Cardiac muscle cell (in vitro differentiated cells and primary cell): Measurements from ENCODE around the gene SAA2. TPM values are rescaled to one million over a fixed set of nuclear protein-coding genes. Genes with fewer than 3 reads are reported as not detected.
A peak's percentile ranks its signal among the peaks of the same experiment; 100 is the strongest.
"Not testable (repeated sequence)": the region's sequence is repeated elsewhere in the genome, so short reads cannot be mapped to it uniquely, and the experiment has no call there.

Experiments used
- DNase-seq, 2 donors: peaks; one replicate each; pipeline versions ENCODE4 v3.0.0 to v3.0.0-alpha.2; 2010 to 2017; ENCODE audit warnings: low read depth in 1 of 2, low spot score in 1 of 2
- H3K27ac ChIP-seq: fragments of 200-600 bp; sonication (generic); 2 replicates; pipeline ENCODE4 v1.5.1; 2016
- H3K27me3 ChIP-seq: fragments of 200-600 bp; sonication (generic); 2 replicates; pipeline ENCODE4 v1.6.0; 2016; ENCODE audit warnings: control low read depth
- H3K36me3 ChIP-seq: fragments of 200-600 bp; sonication (generic); 2 replicates; pipeline ENCODE4 v1.5.1; 2016; ENCODE audit warnings: control low read depth
- H3K4me1 ChIP-seq: fragments of 200-600 bp; sonication (generic); 2 replicates; pipeline ENCODE4 v1.8.1; 2017; ENCODE audit warnings: low read depth, mild to moderate bottlenecking, mixed run types
- H3K4me3 ChIP-seq: fragments of 200-600 bp; sonication (generic); 2 replicates; pipeline ENCODE4 v1.5.1; 2016; ENCODE audit warnings: mild to moderate bottlenecking
- H3K9me3 ChIP-seq: fragments of 200-600 bp; sonication (generic); 2 replicates; pipeline ENCODE4 v1.5.1; 2017; ENCODE audit warnings: low read depth, mild to moderate bottlenecking, control low read depth
- polyA plus RNA-seq: library from polyadenylated mRNA; unstranded; fragments of >200 nt; fragmentation: Nextera tagmentation; extraction: Ambion mirVana; gene quantifications from 2 replicates; pipeline ENCODE4 v1.2.1, GENCODE V29; 2016
- total RNA-seq: library from RNA; depleted of rRNA; stranded (reverse); fragments of >200 nt; gene quantifications from 2 replicates; pipeline ENCODE4 v1.2.3, GENCODE V29; 2016
- TF ChIP-seq, protein P1 (sequence below): IDR thresholded peaks from 2 replicates; pipeline ENCODE4 v1.5.1; 2012; ENCODE audit warnings: low read depth, mild to moderate bottlenecking, low read length

The SAA2 gene
- total and polyA plus RNA-seq, 2 experiments from 2014 or later, result 0.29 TPM; not detected in 1

DNA sequence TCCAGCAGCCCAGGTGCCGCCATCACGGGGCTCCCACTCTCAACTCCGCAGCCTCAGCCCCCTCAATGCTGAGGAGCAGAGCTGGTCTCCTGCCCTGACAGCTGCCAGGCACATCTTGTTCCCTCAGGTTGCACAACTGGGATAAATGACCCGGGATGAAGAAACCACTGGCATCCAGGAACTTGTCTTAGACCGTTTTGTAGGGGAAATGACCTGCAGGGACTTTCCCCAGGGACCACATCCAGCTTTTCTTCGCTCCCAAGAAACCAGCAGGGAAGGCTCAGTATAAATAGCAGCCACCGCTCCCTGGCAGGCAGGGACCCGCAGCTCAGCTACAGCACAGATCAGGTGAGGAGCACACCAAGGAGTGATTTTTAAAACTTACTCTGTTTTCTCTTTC lies 17.5 kb upstream of the SAA2 start, which contains the start of gene SAA1:
SAA1 (plus strand) TSS at position 316 of the 400 bp plus-strand sequence. CDS start 624 bp downstream, outside the sequence.
- no peaks in the 10 kb centered on the region for H3K36me3 ChIP-seq
- peak in 1 of 2 donors; percentile 39 for DNase-seq
- no peak within 1 kb of the TSS for H3K4me3 ChIP-seq
- no peak within 1 kb of the TSS for H3K27ac ChIP-seq
- H3K9me3 ChIP-seq, result no peaks in the 10 kb centered on the region
- TF ChIP-seq, protein P1, sequence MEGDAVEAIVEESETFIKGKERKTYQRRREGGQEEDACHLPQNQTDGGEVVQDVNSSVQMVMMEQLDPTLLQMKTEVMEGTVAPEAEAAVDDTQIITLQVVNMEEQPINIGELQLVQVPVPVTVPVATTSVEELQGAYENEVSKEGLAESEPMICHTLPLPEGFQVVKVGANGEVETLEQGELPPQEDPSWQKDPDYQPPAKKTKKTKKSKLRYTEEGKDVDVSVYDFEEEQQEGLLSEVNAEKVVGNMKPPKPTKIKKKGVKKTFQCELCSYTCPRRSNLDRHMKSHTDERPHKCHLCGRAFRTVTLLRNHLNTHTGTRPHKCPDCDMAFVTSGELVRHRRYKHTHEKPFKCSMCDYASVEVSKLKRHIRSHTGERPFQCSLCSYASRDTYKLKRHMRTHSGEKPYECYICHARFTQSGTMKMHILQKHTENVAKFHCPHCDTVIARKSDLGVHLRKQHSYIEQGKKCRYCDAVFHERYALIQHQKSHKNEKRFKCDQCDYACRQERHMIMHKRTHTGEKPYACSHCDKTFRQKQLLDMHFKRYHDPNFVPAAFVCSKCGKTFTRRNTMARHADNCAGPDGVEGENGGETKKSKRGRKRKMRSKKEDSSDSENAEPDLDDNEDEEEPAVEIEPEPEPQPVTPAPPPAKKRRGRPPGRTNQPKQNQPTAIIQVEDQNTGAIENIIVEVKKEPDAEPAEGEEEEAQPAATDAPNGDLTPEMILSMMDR, result no peak
- H3K4me1 ChIP-seq, result no peaks in the 10 kb centered on the region
- H3K27me3 ChIP-seq, result no peaks in the 10 kb centered on the region

DNA sequence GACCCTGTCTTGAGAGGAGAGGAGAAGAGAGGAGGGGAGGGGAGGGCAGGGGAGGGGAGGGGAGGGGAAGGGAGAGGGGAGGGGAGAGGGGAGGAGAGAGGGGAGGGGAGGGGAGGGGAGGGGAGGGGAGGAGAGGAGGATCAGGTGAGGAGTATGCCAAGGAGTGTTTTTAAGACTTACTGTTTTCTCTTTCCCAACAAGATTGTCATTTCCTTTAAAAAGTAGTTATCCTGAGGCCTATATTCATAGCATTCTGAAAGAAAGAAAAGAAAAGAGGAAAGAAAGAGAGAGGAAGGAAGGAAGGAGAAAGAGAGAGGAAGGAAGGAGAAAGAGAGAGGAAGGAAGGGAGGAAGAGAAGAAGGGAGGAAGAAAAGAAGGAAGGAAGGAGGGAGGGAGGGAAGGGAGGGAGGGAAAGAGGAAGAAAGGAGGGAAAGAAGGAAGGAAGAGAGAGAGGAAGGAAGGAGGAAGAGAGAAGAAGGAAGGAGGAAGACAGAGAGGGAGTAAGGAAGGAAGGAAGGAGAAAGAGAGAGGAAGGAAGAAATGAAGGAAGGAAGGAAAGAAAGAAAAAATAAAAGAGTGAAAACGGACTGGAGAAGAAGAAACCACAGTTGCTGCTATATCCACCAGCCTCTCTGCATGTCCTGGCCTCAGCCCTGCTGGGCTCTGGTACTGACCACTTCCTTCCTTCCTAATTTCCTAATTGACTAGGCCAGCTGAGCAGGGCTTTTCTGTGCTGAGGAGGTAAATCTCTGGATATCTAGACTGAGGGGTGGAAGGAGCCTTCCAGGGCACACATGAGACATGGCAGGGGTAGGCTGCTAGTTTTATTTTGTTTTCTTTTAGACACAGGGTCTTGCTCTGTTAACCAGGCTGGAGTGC lies 16.4 kb upstream of the SAA2 start:
- Histone ChIP-seq H3K27me3 (no peaks in the 10 kb centered on the region), H3K27ac (no peak overlapping the region), H3K4me3 (no peak overlapping the region), H3K36me3 (no peaks in the 10 kb centered on the region), H3K9me3 (no peaks in the 10 kb centered on the region), H3K4me1 (no peaks in the 10 kb centered on the region)
- TF ChIP-seq, protein P1, result no peak
- DNase-seq, result no peak

GRCh38 chr11:18264035-18264434 lies 15.6 kb upstream of the SAA2 start:
- Histone ChIP-seq H3K36me3 (no peaks in the 10 kb centered on the region), H3K27me3 (no peaks in the 10 kb centered on the region), H3K4me3 (no peak overlapping the region), H3K9me3 (no peaks in the 10 kb centered on the region), H3K4me1 (no peaks in the 10 kb centered on the region), H3K27ac (no peak overlapping the region)
- TF ChIP-seq, protein P1, result no peak
- DNase-seq, result no peak

- not testable (repeated sequence) for H3K36me3 ChIP-seq, DNase-seq, H3K9me3 ChIP-seq, H3K4me3 ChIP-seq, H3K4me1 ChIP-seq, H3K27me3 ChIP-seq, H3K27ac ChIP-seq
Observed at GRCh38 chr11:18262681-18263350, 14.3 kb upstream of the SAA2 start.

- Histone ChIP-seq H3K9me3 (no peaks in the 10 kb centered on the region), H3K36me3 (no peaks in the 10 kb centered on the region), H3K4me1 (no peaks in the 10 kb centered on the region), H3K27ac (no peak overlapping the region), H3K4me3 (no peak overlapping the region), H3K27me3 (no peaks in the 10 kb centered on the region)
- TF ChIP-seq, protein P1, result no peak
- no peak for DNase-seq
Observed at GRCh38 chr11:18261721-18262120, 13.3 kb upstream of the SAA2 start.

GRCh38 chr11:18259259-18259658 lies 10.8 kb upstream of the SAA2 start:
- TF ChIP-seq, protein P1, result no peak
- Histone ChIP-seq H3K4me1 (no peaks in the 10 kb centered on the region), H3K27me3 (no peaks in the 10 kb centered on the region), H3K27ac (no peak overlapping the region), H3K36me3 (no peaks in the 10 kb centered on the region), H3K4me3 (no peak overlapping the region), H3K9me3 (no peaks in the 10 kb centered on the region)
- no peak for DNase-seq
